Muscle layer of colon (tissue), 2 donors: ENCODE measurements around the gene TCP11L2.
A peak's percentile ranks its signal among the peaks of the same experiment; 100 is the strongest.

Experiments used
- H3K27ac ChIP-seq: one replicate; pipeline ENCODE4 v1.7.0; 2013; ENCODE audit warnings: low read depth, mild to moderate bottlenecking, low read length, moderate library complexity
- H3K27me3 ChIP-seq, 2 donors: one replicate each; pipeline ENCODE4 v1.7.0; 2013; ENCODE audit warnings: low read length in 2 of 2, mild to moderate bottlenecking in 2 of 2; ENCODE audit not compliant: insufficient read depth in 2 of 2, control insufficient read depth in 1 of 2
- H3K36me3 ChIP-seq: one replicate; pipeline ENCODE4 v1.7.0; 2013; ENCODE audit warnings: mild to moderate bottlenecking, low read length; ENCODE audit not compliant: insufficient read depth
- H3K4me1 ChIP-seq: one replicate; pipeline ENCODE4 v1.7.0; 2013; ENCODE audit warnings: mild to moderate bottlenecking, low read length; ENCODE audit not compliant: insufficient read depth
- H3K4me3 ChIP-seq, 2 donors: one replicate each; pipeline ENCODE4 v1.7.0; 2013; ENCODE audit warnings: low read length in 2 of 2, low read depth in 1 of 2, mild to moderate bottlenecking in 1 of 2, moderate library complexity in 1 of 2
- H3K9ac ChIP-seq: one replicate; pipeline ENCODE4 v1.7.0; 2013; ENCODE audit warnings: low read length
- H3K9me3 ChIP-seq: one replicate; pipeline ENCODE4 v1.7.0; 2013; ENCODE audit warnings: mild to moderate bottlenecking, low read length
- donor health status: abdominal sarcoma.
- donor health status: Adenocarcinoma of cecum.

TCP11L2 gene

GRCh38 chr12:106329231-106329982, 26.9 kb downstream of the TCP11L2 start:
- Histone ChIP-seq H3K4me1 (peaks cover 16% of the 10 kb centered on the region), H3K27me3 (no peaks in the 10 kb centered on the region), H3K9me3 (no peaks in the 10 kb centered on the region), H3K27ac (no peak overlapping the region), H3K9ac (no peak overlapping the region), H3K4me3 (no peak overlapping the region), H3K36me3 (peaks cover 59% of the 10 kb centered on the region)

GRCh38 chr12:106331599-106331998, 29.1 kb downstream of the TCP11L2 start:
- H3K36me3 ChIP-seq: peaks cover 50% of the 10 kb centered on the region

GRCh38 chr12:106332536-106332935, 30.0 kb downstream of the TCP11L2 start:
- H3K36me3 ChIP-seq: peaks cover 57% of the 10 kb centered on the region
- H3K4me3 ChIP-seq: no peak overlapping the region
- H3K4me1 ChIP-seq: peaks cover 16% of the 10 kb centered on the region
- no peaks in the 10 kb centered on the region for H3K9me3 ChIP-seq
- H3K9ac ChIP-seq: no peak overlapping the region
- no peaks in the 10 kb centered on the region for H3K27me3 ChIP-seq
- H3K27ac ChIP-seq: no peak overlapping the region

More at GRCh38 chr12:106331599-106331998, 29.1 kb downstream of the TCP11L2 start:
- no peaks in the 10 kb centered on the region for H3K9me3 ChIP-seq
- no peak overlapping the region for H3K4me3 ChIP-seq
- H3K27ac ChIP-seq: no peak overlapping the region
- no peak overlapping the region for H3K9ac ChIP-seq
- H3K4me1 ChIP-seq: peaks cover 16% of the 10 kb centered on the region
- no peaks in the 10 kb centered on the region for H3K27me3 ChIP-seq

GRCh38 chr12:106333010-106333409, 30.5 kb downstream of the TCP11L2 start:
- H3K27ac ChIP-seq: no peak overlapping the region
- H3K9me3 ChIP-seq: no peaks in the 10 kb centered on the region
- H3K4me1 ChIP-seq: peaks cover 16% of the 10 kb centered on the region
- H3K9ac ChIP-seq: no peak overlapping the region
- peaks cover 57% of the 10 kb centered on the region for H3K36me3 ChIP-seq
- H3K4me3 ChIP-seq: no peak overlapping the region
- H3K27me3 ChIP-seq: no peaks in the 10 kb centered on the region

- Histone ChIP-seq H3K9ac (no peak overlapping the region), H3K9me3 (no peaks in the 10 kb centered on the region), H3K4me3 (no peak overlapping the region), H3K27me3 (no peaks in the 10 kb centered on the region), H3K4me1 (peaks cover 14% of the 10 kb centered on the region), H3K36me3 (peaks cover 55% of the 10 kb centered on the region), H3K27ac (no peak overlapping the region)
Observed at GRCh38 chr12:106333756-106334155, 31.2 kb downstream of the TCP11L2 start.

GRCh38 chr12:106341086-106341877, 38.7 kb downstream of the TCP11L2 start:
- peaks cover 34% of the 10 kb centered on the region for H3K36me3 ChIP-seq
- no peak overlapping the region for H3K9ac ChIP-seq
- no peak overlapping the region for H3K27ac ChIP-seq
- H3K9me3 ChIP-seq: no peaks in the 10 kb centered on the region
- no peak overlapping the region for H3K4me3 ChIP-seq
- H3K4me1 ChIP-seq: peaks cover 27% of the 10 kb centered on the region
- H3K27me3 ChIP-seq: no peaks in the 10 kb centered on the region

GRCh38 chr12:106342397-106343213, 40.1 kb downstream of the TCP11L2 start:
- H3K4me1 ChIP-seq: peaks cover 27% of the 10 kb centered on the region
- H3K4me3 ChIP-seq: peak overlapping the region in 1 of 2 donors; percentile 3
- H3K9ac ChIP-seq: no peak overlapping the region
- peak overlapping the region; percentile 66 for H3K27ac ChIP-seq
- H3K27me3 ChIP-seq: no peaks in the 10 kb centered on the region
- H3K9me3 ChIP-seq: no peaks in the 10 kb centered on the region
- peaks cover 24% of the 10 kb centered on the region for H3K36me3 ChIP-seq

- no peak overlapping the region for H3K9ac ChIP-seq
- H3K27ac ChIP-seq: peak overlapping the region; percentile 66
- H3K36me3 ChIP-seq: peaks cover 24% of the 10 kb centered on the region
- peak overlapping the region in 1 of 2 donors; percentile 3 for H3K4me3 ChIP-seq
- peaks cover 27% of the 10 kb centered on the region for H3K4me1 ChIP-seq
- no peaks in the 10 kb centered on the region for H3K27me3 ChIP-seq
- no peaks in the 10 kb centered on the region for H3K9me3 ChIP-seq
Observed at GRCh38 chr12:106343214-106343528, 40.6 kb downstream of the TCP11L2 start.

- H3K36me3 ChIP-seq: peaks cover 18% of the 10 kb centered on the region
- H3K4me3 ChIP-seq: no peak overlapping the region
- H3K4me1 ChIP-seq: peaks cover 27% of the 10 kb centered on the region
- H3K9me3 ChIP-seq: no peaks in the 10 kb centered on the region
- no peaks in the 10 kb centered on the region for H3K27me3 ChIP-seq
- H3K27ac ChIP-seq: no peak overlapping the region
- no peak overlapping the region for H3K9ac ChIP-seq
Observed at GRCh38 chr12:106344131-106344530, 41.6 kb downstream of the TCP11L2 start.

GRCh38 chr12:106345746-106346145, 43.2 kb downstream of the TCP11L2 start:
- H3K36me3 ChIP-seq: peaks cover 18% of the 10 kb centered on the region
- no peaks in the 10 kb centered on the region for H3K9me3 ChIP-seq
- no peak overlapping the region for H3K4me3 ChIP-seq
- H3K27ac ChIP-seq: no peak overlapping the region
- H3K27me3 ChIP-seq: no peaks in the 10 kb centered on the region
- peaks cover 27% of the 10 kb centered on the region for H3K4me1 ChIP-seq
- H3K9ac ChIP-seq: no peak overlapping the region

- Histone ChIP-seq H3K9ac (no peak overlapping the region), H3K4me1 (peaks cover 7% of the 10 kb centered on the region), H3K9me3 (no peaks in the 10 kb centered on the region), H3K36me3 (no peaks in the 10 kb centered on the region), H3K27ac (no peak overlapping the region), H3K27me3 (no peaks in the 10 kb centered on the region), H3K4me3 (no peak overlapping the region)
Observed at GRCh38 chr12:106348411-106348810, 45.9 kb downstream of the TCP11L2 start.
